Activated CD4-positive, alpha-beta memory T cell treated with anti-CD3 and anti-CD28 coated beads for 36 hours (primary cell): Measurements from ENCODE around the gene STARD5. TPM values are rescaled to one million over a fixed set of nuclear protein-coding genes. Genes with fewer than 3 reads are reported as not detected.

Source experiments
- CTCF ChIA-PET: fragments of 350-600 bp; sonication (Branson Sonifier 250); formaldehyde crosslinking; loops from one replicate; lab custom pipeline; 2021; ENCODE audit warnings: antibody characterized with exemption, inconsistent platforms; lab: Charles Lee
- POLR2A ChIA-PET: fragments of 350-600 bp; sonication (Branson Sonifier 250); formaldehyde crosslinking; loops from one replicate; lab custom pipeline; 2021; ENCODE audit warnings: antibody characterized with exemption; lab: Charles Lee
- DNase-seq: peaks from one replicate; pipeline ENCODE4 v3.0.0-alpha.2; 2020
- H3K27ac Mint-ChIP-seq: one replicate; pipeline ENCODE4 v1.8.0; 2021; ENCODE audit warnings: mixed read lengths
- H3K27me3 Mint-ChIP-seq: one replicate; pipeline ENCODE4 v1.8.0; 2021; ENCODE audit warnings: mixed read lengths
- H3K36me3 Mint-ChIP-seq: one replicate; pipeline ENCODE4 v1.8.0; 2021; ENCODE audit warnings: mixed read lengths
- H3K4me1 Mint-ChIP-seq: one replicate; pipeline ENCODE4 v1.8.0; 2021; ENCODE audit warnings: low read depth, mixed read lengths
- H3K4me3 Mint-ChIP-seq: one replicate; pipeline ENCODE4 v1.8.0; 2021; ENCODE audit warnings: mild to moderate bottlenecking, mixed read lengths
- H3K9me3 Mint-ChIP-seq: one replicate; pipeline ENCODE4 v1.8.0; 2021; ENCODE audit warnings: mixed read lengths
- intact Hi-C: fragments of 100-400 bp; cut with micrococcal nuclease; formaldehyde crosslinking; loops from one replicate; pipeline ENCODE4 v1.15.1; 2023
- total RNA-seq, 2 experiments: library from RNA; stranded (reverse); gene quantifications; one replicate each; pipeline ENCODE4 v1.2.3, GENCODE V29; 2021

STARD5 gene
- total RNA-seq, result 1 to 10 TPM; 7.3 to 9.1 TPM

GRCh38 chr15:81323944-81324881 lies at the start of gene STARD5:
Gene STARD5, minus strand, starts transcription at chr15:81324141. Its CDS starts 42 bp downstream, at chr15:81324099.
- H3K27ac Mint-ChIP-seq, result peak within 1 kb of the TSS; percentile 76
- CTCF ChIA-PET, result interaction anchor here (1.0 to 4.2 kb wide), 11 partner anchors 11 to 58 kb away, joined by 3 to 24 read pairs (median 4); no protein-coding TSS in a partner anchor
- POLR2A ChIA-PET, result interaction anchor here (1.0 to 1.9 kb wide), 9 partner anchors 9 to 58 kb away, joined by 3 to 9 read pairs (median 4); no protein-coding TSS in a partner anchor
- intact Hi-C loops, result loop anchor here (1.0 to 2.0 kb wide), 3 partner anchors 22 to 39 kb away; no protein-coding TSS in a partner anchor
- H3K4me1 Mint-ChIP-seq, result peaks cover 24% of the 10 kb centered on the region
- H3K4me3 Mint-ChIP-seq, result peak within 1 kb of the TSS; percentile 100
- H3K36me3 Mint-ChIP-seq, result peaks cover 6% of the 10 kb centered on the region
- DNase-seq, result peak; percentile 98
- no peaks in the 10 kb centered on the region for H3K9me3 Mint-ChIP-seq
- H3K27me3 Mint-ChIP-seq, result no peaks in the 10 kb centered on the region

- CTCF ChIA-PET, result interaction anchor here (0.6 kb wide), 2 partner anchors 196 to 1016 kb away, joined by 3 read pairs; no protein-coding TSS in a partner anchor
- no peak overlapping the region for H3K4me3 Mint-ChIP-seq
- H3K9me3 Mint-ChIP-seq, result no peaks in the 10 kb centered on the region
- POLR2A ChIA-PET, result no interaction called here
- no peaks in the 10 kb centered on the region for H3K36me3 Mint-ChIP-seq
- no peaks in the 10 kb centered on the region for H3K27me3 Mint-ChIP-seq
- intact Hi-C loops, result no loop called here
- H3K27ac Mint-ChIP-seq, result no peak overlapping the region
- no peak for DNase-seq
- no peaks in the 10 kb centered on the region for H3K4me1 Mint-ChIP-seq
Measured at GRCh38 chr15:81373176-81373575, 49.2 kb upstream of the STARD5 start.

GRCh38 chr15:81372575-81372974 lies 48.6 kb upstream of the STARD5 start:
- ChIA-PET POLR2A (no interaction called here), CTCF (interaction anchor here (0.6 kb wide), 1 partner anchor 195 kb away, joined by 3 read pairs; no protein-coding TSS in a partner anchor)
- Mint-ChIP-seq H3K9me3 (no peaks in the 10 kb centered on the region), H3K27ac (no peak overlapping the region), H3K4me3 (no peak overlapping the region), H3K4me1 (no peaks in the 10 kb centered on the region), H3K36me3 (no peaks in the 10 kb centered on the region), H3K27me3 (no peaks in the 10 kb centered on the region)
- DNase-seq, result no peak
- intact Hi-C loops, result no loop called here

GRCh38 chr15:81363718-81364500 lies 40.0 kb upstream of the STARD5 start:
- no peaks in the 10 kb centered on the region for H3K4me1 Mint-ChIP-seq
- H3K4me3 Mint-ChIP-seq, result no peak overlapping the region
- H3K9me3 Mint-ChIP-seq, result no peaks in the 10 kb centered on the region
- POLR2A ChIA-PET, result no interaction called here
- no peaks in the 10 kb centered on the region for H3K27me3 Mint-ChIP-seq
- CTCF ChIA-PET, result no interaction called here
- intact Hi-C loops, result no loop called here
- H3K36me3 Mint-ChIP-seq, result peaks cover 2% of the 10 kb centered on the region
- DNase-seq, result no peak
- no peak overlapping the region for H3K27ac Mint-ChIP-seq

- no peaks in the 10 kb centered on the region for H3K27me3 Mint-ChIP-seq
- ChIA-PET POLR2A (no interaction called here), CTCF (no interaction called here)
- no peak for DNase-seq
- no peak overlapping the region for H3K4me3 Mint-ChIP-seq
- H3K9me3 Mint-ChIP-seq, result no peaks in the 10 kb centered on the region
- H3K27ac Mint-ChIP-seq, result no peak overlapping the region
- H3K36me3 Mint-ChIP-seq, result peaks cover 2% of the 10 kb centered on the region
- H3K4me1 Mint-ChIP-seq, result no peaks in the 10 kb centered on the region
- intact Hi-C loops, result no loop called here
Measured at GRCh38 chr15:81363276-81363675, 39.3 kb upstream of the STARD5 start.

GRCh38 chr15:81362790-81363189 lies 38.8 kb upstream of the STARD5 start:
- Mint-ChIP-seq H3K4me1 (no peaks in the 10 kb centered on the region), H3K27ac (no peak overlapping the region), H3K36me3 (peaks cover 2% of the 10 kb centered on the region), H3K27me3 (no peaks in the 10 kb centered on the region), H3K4me3 (no peak overlapping the region), H3K9me3 (no peaks in the 10 kb centered on the region)
- no peak for DNase-seq
- intact Hi-C loops, result no loop called here
- POLR2A ChIA-PET, result no interaction called here
- CTCF ChIA-PET, result no interaction called here

GRCh38 chr15:81361891-81362290 lies 38.0 kb upstream of the STARD5 start:
- Mint-ChIP-seq H3K27ac (no peak overlapping the region), H3K36me3 (peaks cover 2% of the 10 kb centered on the region), H3K4me3 (no peak overlapping the region), H3K9me3 (no peaks in the 10 kb centered on the region), H3K4me1 (no peaks in the 10 kb centered on the region), H3K27me3 (no peaks in the 10 kb centered on the region)
- ChIA-PET POLR2A (no interaction called here), CTCF (interaction anchor here (1.0 kb wide), 1 partner anchor 96 kb away, joined by 3 read pairs; no protein-coding TSS in a partner anchor)
- no peak for DNase-seq
- intact Hi-C loops, result no loop called here

GRCh38 chr15:81360491-81360890 lies 36.5 kb upstream of the STARD5 start:
- H3K36me3 Mint-ChIP-seq, result peaks cover 2% of the 10 kb centered on the region
- no peaks in the 10 kb centered on the region for H3K9me3 Mint-ChIP-seq
- intact Hi-C loops, result no loop called here
- DNase-seq, result no peak
- H3K27ac Mint-ChIP-seq, result no peak overlapping the region
- ChIA-PET CTCF (no interaction called here), POLR2A (no interaction called here)
- no peaks in the 10 kb centered on the region for H3K27me3 Mint-ChIP-seq
- H3K4me3 Mint-ChIP-seq, result no peak overlapping the region
- no peaks in the 10 kb centered on the region for H3K4me1 Mint-ChIP-seq

GRCh38 chr15:81358248-81358647 lies 34.3 kb upstream of the STARD5 start:
- ChIA-PET POLR2A (no interaction called here), CTCF (interaction anchor here (1.0 to 2.0 kb wide), 2 partner anchors 83 to 92 kb away, joined by 3 to 9 read pairs; no protein-coding TSS in a partner anchor)
- Mint-ChIP-seq H3K27me3 (no peaks in the 10 kb centered on the region), H3K4me1 (no peaks in the 10 kb centered on the region), H3K4me3 (no peak overlapping the region), H3K36me3 (peaks cover 2% of the 10 kb centered on the region), H3K27ac (no peak overlapping the region), H3K9me3 (no peaks in the 10 kb centered on the region)
- intact Hi-C loops, result no loop called here
- no peak for DNase-seq

GRCh38 chr15:81357180-81357686 lies 33.3 kb upstream of the STARD5 start:
- Mint-ChIP-seq H3K27me3 (no peaks in the 10 kb centered on the region), H3K27ac (no peak overlapping the region), H3K9me3 (no peaks in the 10 kb centered on the region), H3K4me3 (no peak overlapping the region), H3K4me1 (no peaks in the 10 kb centered on the region), H3K36me3 (peaks cover 2% of the 10 kb centered on the region)
- intact Hi-C loops, result no loop called here
- ChIA-PET POLR2A (no interaction called here), CTCF (interaction anchor here (2.0 kb wide), 1 partner anchor 91 kb away, joined by 9 read pairs; no protein-coding TSS in a partner anchor)
- DNase-seq, result no peak

- H3K27ac Mint-ChIP-seq, result no peak overlapping the region
- POLR2A ChIA-PET, result no interaction called here
- intact Hi-C loops, result no loop called here
- no peaks in the 10 kb centered on the region for H3K36me3 Mint-ChIP-seq
- H3K4me1 Mint-ChIP-seq, result no peaks in the 10 kb centered on the region
- no peak overlapping the region for H3K4me3 Mint-ChIP-seq
- H3K9me3 Mint-ChIP-seq, result no peaks in the 10 kb centered on the region
- CTCF ChIA-PET, result interaction anchor here (2.0 kb wide), 1 partner anchor 90 kb away, joined by 9 read pairs; no protein-coding TSS in a partner anchor
- H3K27me3 Mint-ChIP-seq, result no peaks in the 10 kb centered on the region
- no peak for DNase-seq
Measured at GRCh38 chr15:81356252-81356651, 32.3 kb upstream of the STARD5 start.
